ENCODE results near the gene SIGLEC6. TPM values are rescaled to one million over a fixed set of nuclear protein-coding genes. Genes with fewer than 3 reads are reported as not detected.

The SIGLEC6 gene
- total RNA-seq, 1 experiment from 2014 or later, result not detected

- H3K27ac ChIP-seq (ENCODE audit: low read depth, low read length), result no peak overlapping the region
- H3K9ac ChIP-seq (ENCODE audit: low read length), result no peak overlapping the region
- H4K20me1 ChIP-seq (ENCODE audit: insufficient read depth), result no peaks in the 10 kb centered on the region
- ChIA-PET RAD21 (ENCODE audit: low non-redundant PET in 1 of 2, low total read pairs in 2 of 2, uncharacterized antibody in 2 of 2, unreplicated experiment in 2 of 2) (no interaction called here), CTCF (no interaction called here), POLR2A (no interaction called here)
- H3K9me3 ChIP-seq (ENCODE audit: control insufficient read depth in 1 of 2, insufficient read depth in 1 of 2, low read depth in 1 of 2, low read length in 2 of 2), result no peaks in the 10 kb centered on the region
- peaks cover 0 to 14% of the 10 kb centered on the region in 2 experiments; a peak in 3 of 4 replicates for H3K36me3 ChIP-seq (ENCODE audit: control insufficient read depth in 1 of 2, insufficient read depth in 2 of 2, low read length in 2 of 2)
- peaks cover 13% of the 10 kb centered on the region for H3K79me2 ChIP-seq (ENCODE audit: insufficient read depth, low read length)
- ATAC-seq, result no peak
- H3K4me3 ChIP-seq (replicated peaks in 1 of 2; ENCODE audit: low read depth in 1 of 2, low read length in 2 of 2), result no peak overlapping the region
- BruUV-seq (replicated peaks), result no TSS peak
- no peak for DNase-seq (ENCODE audit: low read depth, low spot score)
- no peaks in the 10 kb centered on the region for H3K9me2 ChIP-seq (ENCODE audit: insufficient read depth)
- no peak overlapping the region for H3K4me2 ChIP-seq (ENCODE audit: low read length)
- H2AFZ ChIP-seq (ENCODE audit: low read depth, low read length, poor library complexity, severe bottlenecking), result no peak overlapping the region
- no peak for TF ChIP-seq REST (IDR thresholded peaks at IDR 0.05; ENCODE audit: low read depth)
- H3K4me1 ChIP-seq (ENCODE audit: control insufficient read depth in 1 of 2, insufficient read depth in 2 of 2, low read length in 2 of 2), result peaks cover 5 to 10% of the 10 kb centered on the region in 2 experiments; a peak in 2 of 4 replicates
- intact Hi-C loops (cut with micrococcal nuclease), result no loop called here
- no peaks in the 10 kb centered on the region for H3K27me3 ChIP-seq (ENCODE audit: insufficient read depth, low read length)
Measured at GRCh38 chr19:51573331-51573730, 41.9 kb upstream of the SIGLEC6 start.

GRCh38 chr19:51572908-51573307, 41.4 kb upstream of the SIGLEC6 start:
- Histone ChIP-seq H3K79me2 (ENCODE audit: insufficient read depth, low read length) (peaks cover 13% of the 10 kb centered on the region), H2AFZ (ENCODE audit: low read depth, low read length, poor library complexity, severe bottlenecking) (no peak overlapping the region), H3K9me3 (ENCODE audit: control insufficient read depth in 1 of 2, insufficient read depth in 1 of 2, low read depth in 1 of 2, low read length in 2 of 2) (no peaks in the 10 kb centered on the region), H4K20me1 (ENCODE audit: insufficient read depth) (no peaks in the 10 kb centered on the region), H3K27ac (ENCODE audit: low read depth, low read length) (no peak overlapping the region), H3K36me3 (ENCODE audit: control insufficient read depth in 1 of 2, insufficient read depth in 2 of 2, low read length in 2 of 2) (peaks cover 0 to 14% of the 10 kb centered on the region in 2 experiments; a peak in 3 of 4 replicates), H3K9me2 (ENCODE audit: insufficient read depth) (no peaks in the 10 kb centered on the region), H3K9ac (ENCODE audit: low read length) (no peak overlapping the region), H3K4me1 (ENCODE audit: control insufficient read depth in 1 of 2, insufficient read depth in 2 of 2, low read length in 2 of 2) (peaks cover 5 to 10% of the 10 kb centered on the region in 2 experiments; a peak in 2 of 4 replicates), H3K4me2 (ENCODE audit: low read length) (no peak overlapping the region), H3K27me3 (ENCODE audit: insufficient read depth, low read length) (peaks cover 3% of the 10 kb centered on the region; the same call in 1 of the 2 replicates), H3K4me3 (replicated peaks in 1 of 2; ENCODE audit: low read depth in 1 of 2, low read length in 2 of 2) (no peak overlapping the region)
- TF ChIP-seq CTCF (IDR thresholded peaks at IDR 0.05 in 2 of 3, conservative IDR thresholded peaks at IDR 0.05 in 1 of 3; ENCODE audit: borderline replicate concordance in 1 of 3, insufficient read depth in 1 of 3, low read depth in 2 of 3, low read length in 2 of 3), result no peak
- TF ChIP-seq EGR1 (IDR thresholded peaks at IDR 0.05; ENCODE audit: low read depth), result no peak
- TF ChIP-seq CEBPB (IDR thresholded peaks at IDR 0.05; ENCODE audit: low read depth), result no peak
- no peak for TF ChIP-seq CBX3 (IDR thresholded peaks at IDR 0.05; ENCODE audit: low read depth)
- TF ChIP-seq POLR2AphosphoS5 (IDR thresholded peaks at IDR 0.05; ENCODE audit: low read depth, low read length), result no peak
- no peak for TF ChIP-seq RAD21 (IDR thresholded peaks at IDR 0.05; ENCODE audit: low read depth)
- TF ChIP-seq REST (IDR thresholded peaks at IDR 0.05; ENCODE audit: low read depth), result no peak
- TF ChIP-seq YY1 (IDR thresholded peaks at IDR 0.05; ENCODE audit: extremely low read depth, insufficient replicate concordance, low read depth, low read length), result no peak
- TF ChIP-seq ZNF274 (IDR thresholded peaks at IDR 0.05; ENCODE audit: low read depth, low read length), result no peak
- no peak for TF ChIP-seq EZH2phosphoT487 (IDR thresholded peaks at IDR 0.05; ENCODE audit: borderline replicate concordance)
- no peak for TF ChIP-seq SRF (IDR thresholded peaks at IDR 0.05; ENCODE audit: low read depth)
- RAD21 ChIA-PET (ENCODE audit: low non-redundant PET in 1 of 2, low total read pairs in 2 of 2, uncharacterized antibody in 2 of 2, unreplicated experiment in 2 of 2), result no interaction called here
- intact Hi-C loops (cut with micrococcal nuclease), result no loop called here
- ATAC-seq (no peak), DNase-seq (ENCODE audit: low read depth, low spot score) (no peak)
- CTCF ChIA-PET, result no interaction called here
- BruUV-seq (replicated peaks), result no TSS peak
- POLR2A ChIA-PET, result no interaction called here

Data from HCT116 (cell line).